HTERT RPE-1 (cell line): ENCODE results near the gene MMP7.

Experiments used
- in situ Hi-C: fragments of 300-500 bp; cut with MboI; formaldehyde crosslinking; loops from 4 replicates; pipeline ENCODE4 v1.14.3; 2020; ENCODE audit warnings: low sequenced_read_pairs

Gene MMP7

DNA sequence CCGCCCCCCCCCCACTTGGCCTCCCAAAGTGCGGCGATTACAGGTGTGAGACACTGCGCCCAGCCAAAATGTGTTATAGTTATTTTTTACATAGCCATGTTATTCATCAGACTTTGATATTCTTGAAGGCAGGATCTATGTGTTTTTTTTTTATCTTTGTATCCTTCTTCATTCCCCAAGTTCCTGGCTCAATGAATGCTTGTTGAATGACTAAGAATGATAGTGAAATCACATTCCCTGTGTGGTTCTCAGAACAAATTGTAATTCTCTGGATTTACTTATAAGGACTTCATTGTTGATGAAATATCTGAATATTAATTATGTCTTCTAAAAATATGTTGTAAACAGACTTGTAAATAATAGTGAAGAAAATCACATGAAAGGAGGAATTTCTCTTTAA is 33.5 kb downstream of the MMP7 start:
- in situ Hi-C loops: no loop called here

DNA sequence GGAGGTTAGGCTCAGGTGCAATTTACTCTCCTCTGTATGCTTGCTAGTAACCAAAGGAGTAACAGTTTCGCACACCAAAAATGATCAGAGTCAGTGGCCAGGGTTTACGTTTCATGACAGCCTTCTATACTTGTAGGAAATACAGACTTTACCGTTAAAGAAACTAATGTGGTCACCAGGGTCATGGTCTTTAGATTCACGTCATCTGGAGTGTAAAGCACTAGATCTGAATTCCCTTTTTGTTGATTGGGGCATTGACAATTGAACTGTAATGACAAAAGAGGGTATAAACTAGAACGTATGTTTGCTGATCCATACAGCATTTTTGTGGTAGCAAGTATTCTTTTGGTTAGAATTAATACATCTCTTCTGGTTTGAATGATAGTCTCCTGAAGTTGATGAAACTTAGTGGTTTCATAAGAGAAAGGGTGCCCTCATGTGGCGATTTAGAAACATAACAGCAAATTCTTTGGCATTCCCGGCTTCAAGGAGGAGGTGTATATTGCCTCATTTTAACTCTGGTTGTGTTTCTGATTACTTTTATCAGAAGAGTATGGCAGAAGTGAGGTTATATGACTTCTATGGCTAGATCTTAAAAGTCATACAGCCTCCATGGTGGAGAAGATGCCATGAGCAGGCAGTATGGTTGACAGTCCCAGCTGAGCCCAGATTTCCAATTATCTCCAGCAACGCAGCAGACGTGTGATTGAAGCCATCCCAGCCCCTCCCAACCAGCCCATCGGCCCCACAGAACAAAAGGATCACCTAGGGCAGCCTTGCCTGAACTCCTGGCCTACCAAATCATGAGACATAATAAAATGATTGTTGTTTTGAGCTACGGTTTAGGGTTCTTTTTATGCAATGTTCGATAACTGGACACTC is 35.1 kb downstream of the MMP7 start:
- in situ Hi-C loops: no loop called here

DNA sequence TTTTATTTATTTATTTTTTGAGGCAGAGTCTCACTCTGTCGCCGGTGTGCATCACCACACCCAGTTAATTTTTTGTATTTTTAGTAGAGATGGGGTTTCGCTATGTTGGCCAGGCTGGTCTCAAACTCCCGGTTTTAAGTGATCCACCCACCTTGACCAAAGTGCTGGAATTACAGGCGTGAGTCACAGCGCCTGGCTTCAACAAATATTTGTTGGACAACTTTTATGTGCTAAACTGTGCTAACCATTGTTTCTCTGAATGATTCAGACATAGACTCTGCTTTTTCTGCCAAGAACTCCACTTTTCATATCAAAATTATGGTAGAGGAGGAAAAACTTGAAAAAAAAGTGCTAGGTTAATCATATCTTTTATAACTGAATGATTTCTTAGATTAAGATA is 36.3 kb downstream of the MMP7 start:
- in situ Hi-C loops: no loop called here

DNA sequence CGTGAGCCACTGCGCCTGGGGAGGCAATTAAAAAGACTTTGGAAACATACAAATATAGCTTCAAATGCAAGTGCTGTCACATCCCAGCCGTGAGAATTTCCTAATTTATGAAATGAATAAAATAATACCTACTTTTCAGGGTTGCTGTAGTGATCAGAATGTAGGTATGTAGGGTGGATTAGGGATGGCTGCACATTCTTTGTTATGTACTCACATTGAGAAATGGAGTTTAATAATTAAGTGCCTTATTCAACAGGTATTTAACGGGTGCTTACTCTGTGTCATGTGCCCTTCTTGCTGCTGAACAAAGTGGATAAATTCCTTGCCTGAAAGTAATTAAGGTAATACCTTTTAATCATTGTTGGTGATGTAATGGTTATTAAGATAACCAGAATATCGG is 37.0 kb downstream of the MMP7 start:
- in situ Hi-C loops: no loop called here

DNA sequence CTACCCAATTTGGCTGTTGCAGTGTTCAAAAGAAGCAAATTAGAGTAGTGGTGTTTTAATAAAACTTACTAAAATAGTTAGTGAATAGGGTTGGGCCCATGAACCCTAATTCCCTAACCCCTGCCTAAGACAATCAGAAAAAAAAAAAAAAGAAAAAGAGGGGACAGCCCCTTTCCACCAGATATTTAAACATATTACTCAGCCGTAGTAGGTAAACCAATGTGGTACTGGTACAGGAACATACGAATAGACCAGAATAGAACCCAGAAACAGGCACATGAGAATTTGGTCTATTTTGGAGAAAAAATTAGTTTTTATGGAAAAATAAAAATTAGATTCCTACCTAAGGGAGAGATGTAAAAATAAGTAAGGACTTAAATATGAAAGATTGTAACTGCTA is 38.6 kb downstream of the MMP7 start:
- in situ Hi-C loops: no loop called here

DNA sequence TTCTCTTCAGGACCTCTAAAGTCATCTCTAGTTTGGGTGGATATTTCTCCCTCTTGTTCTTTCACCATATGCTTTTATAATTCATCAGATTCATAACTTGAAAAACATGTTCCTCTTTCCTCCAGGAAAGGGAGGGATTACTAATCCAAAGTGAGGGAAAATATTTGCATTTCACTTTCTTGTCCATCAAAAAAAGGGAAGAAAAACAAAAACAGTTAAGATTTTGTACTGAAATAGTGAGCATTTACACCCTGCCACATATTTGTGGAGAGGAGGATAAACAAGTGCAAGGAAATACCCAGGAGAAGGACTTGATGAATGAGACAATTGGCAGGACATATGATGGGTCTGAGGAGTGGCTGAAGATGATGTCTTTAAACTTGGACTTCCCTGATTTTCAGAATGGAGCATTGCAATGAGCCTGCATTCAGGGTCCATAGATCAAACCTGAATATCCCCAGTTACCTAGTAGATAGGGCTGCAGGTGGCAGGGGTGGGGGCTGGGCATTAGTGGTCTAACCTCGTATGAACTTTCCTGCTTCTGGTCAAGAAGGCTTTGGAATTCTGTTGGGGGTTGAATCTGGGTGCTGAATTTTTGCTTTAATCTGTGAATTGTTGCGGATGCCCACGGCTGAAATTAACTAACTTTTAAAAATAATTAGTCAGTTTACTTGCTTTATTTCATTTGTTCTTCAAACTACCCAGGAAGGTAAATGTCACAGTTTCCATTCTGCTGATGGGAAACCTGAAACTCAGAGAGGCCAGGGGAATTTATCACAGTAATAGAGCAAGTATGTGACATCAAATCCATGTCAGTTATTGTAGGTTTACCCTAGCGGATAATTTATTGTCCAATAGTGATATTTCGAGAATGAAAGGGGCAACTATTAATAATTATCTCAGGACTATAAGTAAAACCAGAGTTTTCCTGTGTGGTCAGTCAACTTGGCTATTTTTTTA is 41.1 kb downstream of the MMP7 start:
- in situ Hi-C loops: no loop called here

DNA sequence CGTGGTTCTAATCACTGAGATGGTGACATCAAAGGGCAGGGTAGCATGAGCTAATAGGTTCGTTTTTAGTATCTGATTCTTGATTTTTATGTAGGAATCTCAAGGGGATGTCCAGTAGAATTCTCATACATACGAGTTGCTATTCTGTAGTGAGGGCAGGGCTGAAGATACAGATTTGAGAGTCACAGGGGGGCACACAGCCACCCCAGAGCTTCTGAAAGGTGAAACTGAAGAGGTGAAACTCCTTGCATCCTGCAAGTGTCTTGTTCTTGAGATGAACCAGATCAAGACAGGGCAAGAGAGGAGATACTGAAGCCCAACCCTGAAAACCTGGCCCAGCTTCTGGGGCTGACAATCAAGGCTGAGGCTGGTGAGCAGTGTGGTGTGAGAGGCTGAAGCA is 42.3 kb downstream of the MMP7 start:
- in situ Hi-C loops: no loop called here

DNA sequence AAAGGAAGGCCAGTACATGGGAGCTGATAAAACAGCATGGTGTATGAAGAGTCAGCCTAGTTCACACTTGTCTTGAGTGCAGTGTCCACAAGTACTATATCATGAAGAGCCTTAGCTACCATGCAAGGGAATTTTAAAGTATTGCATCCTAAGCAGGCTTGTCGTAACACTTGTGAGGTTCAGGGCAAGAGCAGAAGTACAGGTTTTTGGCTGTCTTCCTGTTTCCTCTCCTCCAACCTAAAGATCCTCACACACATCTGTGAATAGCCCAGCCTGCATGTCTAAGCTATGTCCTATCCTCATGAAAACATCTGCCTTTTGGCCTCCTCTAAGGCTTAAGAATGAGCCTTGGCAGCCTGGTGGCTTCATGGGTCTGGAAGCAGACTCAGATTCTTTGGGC is 43.3 kb downstream of the MMP7 start:
- in situ Hi-C loops: no loop called here

DNA sequence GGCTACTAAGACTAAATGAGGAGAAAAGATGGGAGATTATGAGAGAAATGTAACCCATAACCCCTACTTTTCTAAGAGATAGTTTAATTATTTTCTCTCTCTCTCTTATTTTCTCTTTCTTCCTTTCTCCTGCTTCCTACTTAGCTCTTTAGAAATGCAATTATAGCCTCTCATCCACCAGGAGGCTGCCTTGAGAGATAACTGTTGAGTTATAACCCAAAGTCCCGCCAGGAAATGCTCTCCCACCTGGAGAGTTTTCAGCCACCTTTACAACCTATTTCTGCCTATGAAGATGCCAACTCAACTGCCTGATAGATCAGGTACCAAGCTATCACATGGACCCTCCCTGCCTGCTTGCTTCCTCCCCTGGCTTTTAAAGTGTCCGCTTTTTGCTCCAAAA is 44.0 kb downstream of the MMP7 start:
- in situ Hi-C loops: no loop called here

DNA sequence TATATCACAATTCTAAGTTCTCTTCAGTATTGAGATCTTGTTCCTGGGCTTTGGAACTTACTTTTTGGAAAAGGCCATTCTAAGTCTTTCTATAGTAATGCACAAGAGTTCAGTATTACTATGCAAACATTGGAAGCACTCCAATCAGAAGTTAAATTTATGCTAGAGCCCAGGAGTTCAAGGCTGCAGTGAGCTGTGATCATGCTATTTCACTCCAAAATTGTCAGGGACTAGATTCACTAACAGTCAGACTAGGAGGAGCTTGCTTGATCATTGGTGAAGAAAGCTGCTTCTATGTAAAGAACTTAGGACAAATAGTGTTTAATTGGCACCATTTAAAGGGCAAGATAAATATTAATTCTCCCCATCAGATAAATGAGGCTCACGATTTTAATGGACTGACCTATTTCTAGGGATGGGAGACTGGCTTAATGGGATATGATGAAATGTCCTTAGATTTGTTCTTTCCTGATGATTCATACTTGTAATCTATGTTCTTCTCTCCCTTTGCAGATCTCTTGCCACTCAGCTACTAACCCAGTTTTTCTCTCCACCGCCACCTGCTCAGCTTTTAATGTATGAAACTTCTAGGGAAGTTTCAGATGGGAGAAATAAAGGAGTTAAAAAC is 45.3 kb downstream of the MMP7 start:
- in situ Hi-C loops: no loop called here

DNA sequence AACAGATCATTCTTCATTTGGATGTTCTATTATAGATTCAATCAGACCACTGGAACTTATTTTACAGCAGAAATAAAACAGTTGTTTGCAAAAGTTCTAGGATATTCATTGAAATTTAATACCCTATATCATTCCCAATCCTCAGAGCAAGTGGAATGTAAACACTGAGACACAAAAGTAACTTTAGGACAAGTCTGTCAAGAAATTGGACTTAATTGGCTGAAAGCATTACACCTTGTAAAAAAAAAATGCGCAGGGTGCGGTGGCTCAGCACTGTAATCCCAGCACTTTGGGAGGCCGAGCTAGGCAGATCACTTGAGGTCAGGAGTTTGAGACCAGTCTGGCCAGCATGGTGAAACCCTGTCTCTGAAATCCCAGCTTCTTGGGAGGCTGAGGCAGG is 48.1 kb downstream of the MMP7 start:
- in situ Hi-C loops: no loop called here

DNA sequence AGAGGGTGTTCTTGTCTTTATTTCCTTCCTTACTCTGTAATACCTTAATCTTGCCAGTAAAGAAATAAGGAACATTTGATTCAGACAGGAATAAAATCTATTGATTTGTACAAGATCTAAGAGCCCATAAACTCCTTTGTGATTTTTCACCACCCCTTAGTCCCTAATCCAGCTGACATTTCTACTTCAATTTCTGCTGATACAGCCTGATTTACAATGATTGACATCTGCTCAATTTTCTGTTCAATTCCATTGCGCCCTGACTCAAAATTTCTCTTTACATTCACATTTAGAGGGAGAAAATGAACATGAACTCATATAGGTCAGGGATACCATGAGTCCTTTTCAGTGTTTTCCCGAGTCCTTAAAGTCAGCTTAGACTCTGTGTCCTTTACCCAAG is 50.8 kb downstream of the MMP7 start:
- in situ Hi-C loops: no loop called here

DNA sequence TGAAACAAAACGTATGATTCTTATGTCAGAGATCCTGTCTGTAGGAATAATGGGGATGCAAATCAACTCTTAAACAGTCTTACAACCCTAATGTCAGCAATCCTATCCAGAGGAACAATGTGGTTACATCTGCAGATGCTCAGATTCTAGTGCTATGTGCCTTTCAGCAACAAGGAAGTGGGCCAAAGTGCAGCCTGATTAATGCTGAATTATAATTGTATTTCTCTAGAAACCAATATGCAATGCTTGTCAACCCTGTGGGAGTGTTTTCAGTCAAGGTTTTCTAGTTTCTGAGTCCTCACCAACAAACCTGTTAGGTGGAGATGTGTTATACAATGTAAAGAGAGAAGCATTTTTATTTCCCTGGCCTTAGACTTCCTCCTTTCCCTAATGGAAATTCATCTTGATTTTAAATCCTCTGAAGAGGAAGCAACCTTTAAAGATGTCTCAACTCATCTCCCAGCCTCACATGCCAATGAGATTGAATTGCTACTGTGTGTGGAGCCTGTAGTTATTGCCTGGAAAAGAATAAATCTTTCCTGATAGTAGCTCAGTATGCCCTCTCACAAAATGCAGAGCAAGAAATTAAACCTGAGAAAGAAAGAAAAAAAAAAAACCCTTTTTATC is 51.8 kb downstream of the MMP7 start:
- in situ Hi-C loops: no loop called here

DNA sequence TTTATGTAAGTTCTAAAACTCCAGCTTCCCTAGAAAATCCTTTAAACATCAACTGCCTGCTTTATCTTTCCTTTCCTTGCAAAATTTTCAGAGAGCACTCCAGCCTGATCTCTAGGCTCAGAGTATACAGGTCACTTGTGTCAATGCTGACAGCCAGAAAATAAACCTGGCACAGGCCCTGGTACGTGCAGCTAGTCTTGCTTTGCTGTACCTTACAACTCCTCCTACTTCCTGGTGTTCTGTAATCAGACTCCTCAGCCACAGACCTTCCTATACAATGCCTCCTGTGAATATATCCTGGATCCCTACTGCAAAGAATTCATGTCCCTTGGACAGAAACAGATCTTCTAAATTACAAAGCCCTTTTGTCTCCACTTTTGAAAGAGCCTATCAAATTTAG is 53.7 kb downstream of the MMP7 start:
- in situ Hi-C loops: no loop called here

DNA sequence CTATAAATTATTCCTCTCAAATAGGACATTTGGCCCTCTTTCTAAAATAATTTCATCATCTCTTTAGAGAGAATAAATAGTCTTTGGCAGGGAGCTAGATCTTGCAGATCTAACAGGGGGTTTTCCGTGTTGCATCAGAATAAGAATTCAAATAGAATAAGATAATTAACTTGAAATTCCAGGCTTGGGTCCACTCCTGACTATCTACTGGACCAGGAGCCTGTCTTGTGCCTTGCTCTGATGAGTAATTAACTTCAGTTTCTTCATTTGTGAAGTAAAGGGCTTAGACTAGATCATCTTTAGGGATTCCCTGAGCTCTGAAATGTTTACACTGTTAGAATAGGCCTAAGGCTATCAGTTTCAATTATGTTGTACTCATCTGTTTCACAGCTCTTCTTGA is 54.5 kb downstream of the MMP7 start:
- in situ Hi-C loops: no loop called here

DNA sequence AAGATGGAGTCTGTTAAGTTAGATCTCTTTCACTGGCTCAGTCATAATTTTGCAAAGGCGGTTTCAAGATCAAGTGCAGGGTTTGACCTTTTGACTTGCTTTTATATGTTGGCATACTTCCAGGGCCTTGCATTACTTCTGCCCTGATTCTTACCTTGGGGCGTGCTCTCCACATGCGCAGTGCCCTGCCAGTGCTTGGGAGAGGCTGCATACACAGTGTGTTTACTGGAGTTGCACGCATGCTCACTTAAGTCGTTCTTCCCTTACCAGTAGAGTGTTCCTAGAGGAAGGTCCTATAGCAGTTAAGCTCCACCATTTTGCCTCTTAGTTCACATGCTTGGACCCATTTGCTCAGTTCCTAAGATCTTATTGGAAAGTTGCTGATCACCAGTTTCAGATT is 57.0 kb downstream of the MMP7 start:
- in situ Hi-C loops: no loop called here

DNA sequence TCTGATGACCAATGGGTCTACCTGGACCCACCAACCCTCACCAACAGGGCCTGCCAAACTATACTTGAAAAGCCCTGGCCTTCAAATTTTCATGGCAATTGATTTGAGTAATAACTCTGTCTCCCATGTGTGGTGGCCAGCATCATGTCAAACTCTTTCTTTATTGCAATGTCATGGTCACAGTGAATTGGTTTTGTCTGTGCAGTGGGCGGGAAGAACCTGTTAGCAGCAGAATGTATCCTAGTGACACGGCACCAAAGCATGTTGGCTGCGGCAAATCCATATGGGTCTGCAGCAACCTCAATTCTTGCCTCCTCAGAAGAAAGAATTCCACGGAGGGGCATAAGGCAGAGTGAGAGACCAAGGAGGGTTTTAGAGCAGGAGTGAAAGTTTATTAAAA is 58.4 kb downstream of the MMP7 start:
- in situ Hi-C loops: no loop called here

DNA sequence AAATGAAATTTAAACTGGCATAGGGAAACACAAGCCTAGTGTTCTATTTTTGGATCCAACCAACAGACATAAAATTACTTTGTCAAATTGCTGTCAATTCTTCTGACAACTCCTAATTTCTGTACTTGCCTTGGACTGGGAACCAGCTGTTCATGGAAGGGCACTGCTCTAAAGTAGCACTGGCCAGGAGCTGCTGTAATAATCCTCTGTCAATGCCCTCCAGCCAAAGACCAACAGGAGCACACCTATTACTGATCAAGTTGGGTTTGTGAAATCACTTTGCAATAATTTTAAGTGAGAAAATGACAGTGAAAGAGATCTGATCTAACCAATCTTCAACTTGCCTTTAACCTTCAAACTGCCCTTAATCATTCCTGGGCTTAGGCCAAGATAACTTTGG is 59.1 kb downstream of the MMP7 start:
- in situ Hi-C loops: no loop called here
